Measurements from ENCODE around the gene IL4. TPM values are rescaled to one million over a fixed set of nuclear protein-coding genes. Genes with fewer than 3 reads are reported as not detected.

IL4 gene
- total RNA-seq, 1 donor from 2014 or later = not detected

GRCh38 chr5:132646583-132647266 lies 27.1 kb upstream of the IL4 start:
- Mint-ChIP-seq H3K36me3 (peaks cover 30% of the 10 kb centered on the region), H3K4me3 (no peak overlapping the region), H3K27ac (no peak overlapping the region), H3K9me3 (peaks cover 26% of the 10 kb centered on the region), H3K27me3 (ENCODE audit: low read depth) (peaks cover 9% of the 10 kb centered on the region), H3K4me1 (no peaks in the 10 kb centered on the region)
- TF ChIP-seq, protein P1, sequence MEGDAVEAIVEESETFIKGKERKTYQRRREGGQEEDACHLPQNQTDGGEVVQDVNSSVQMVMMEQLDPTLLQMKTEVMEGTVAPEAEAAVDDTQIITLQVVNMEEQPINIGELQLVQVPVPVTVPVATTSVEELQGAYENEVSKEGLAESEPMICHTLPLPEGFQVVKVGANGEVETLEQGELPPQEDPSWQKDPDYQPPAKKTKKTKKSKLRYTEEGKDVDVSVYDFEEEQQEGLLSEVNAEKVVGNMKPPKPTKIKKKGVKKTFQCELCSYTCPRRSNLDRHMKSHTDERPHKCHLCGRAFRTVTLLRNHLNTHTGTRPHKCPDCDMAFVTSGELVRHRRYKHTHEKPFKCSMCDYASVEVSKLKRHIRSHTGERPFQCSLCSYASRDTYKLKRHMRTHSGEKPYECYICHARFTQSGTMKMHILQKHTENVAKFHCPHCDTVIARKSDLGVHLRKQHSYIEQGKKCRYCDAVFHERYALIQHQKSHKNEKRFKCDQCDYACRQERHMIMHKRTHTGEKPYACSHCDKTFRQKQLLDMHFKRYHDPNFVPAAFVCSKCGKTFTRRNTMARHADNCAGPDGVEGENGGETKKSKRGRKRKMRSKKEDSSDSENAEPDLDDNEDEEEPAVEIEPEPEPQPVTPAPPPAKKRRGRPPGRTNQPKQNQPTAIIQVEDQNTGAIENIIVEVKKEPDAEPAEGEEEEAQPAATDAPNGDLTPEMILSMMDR (IDR thresholded peaks at IDR 0.05; ENCODE audit: unreplicated experiment) = no peak
- DNase-seq (ENCODE audit: low spot score in 2 of 2, unreplicated experiment in 2 of 2) = no peak

DNA sequence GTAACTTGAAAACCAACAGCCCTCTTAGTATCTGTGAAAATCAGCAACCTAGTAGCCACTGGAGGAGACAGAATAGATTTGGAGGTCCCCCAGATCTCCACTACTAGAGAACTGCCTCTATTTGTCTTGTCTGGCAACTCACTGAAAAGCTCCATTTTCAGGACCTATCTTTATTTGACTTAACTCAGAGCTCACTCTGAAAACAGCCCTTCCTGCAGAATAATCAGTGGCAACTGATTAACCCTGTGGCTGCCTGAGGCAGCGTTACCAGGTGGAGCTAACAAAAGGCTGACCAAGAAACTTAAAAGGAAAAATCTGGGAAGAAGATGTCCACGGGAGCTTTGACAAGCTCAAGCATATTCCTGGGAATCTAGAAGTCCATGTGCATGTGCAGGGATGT lies 26.3 kb upstream of the IL4 start:
- H3K27ac Mint-ChIP-seq = no peak overlapping the region
- H3K27me3 Mint-ChIP-seq (ENCODE audit: low read depth) = peaks cover 16% of the 10 kb centered on the region
- TF ChIP-seq, protein P1 (IDR thresholded peaks at IDR 0.05; ENCODE audit: unreplicated experiment) = no peak
- peaks cover 27% of the 10 kb centered on the region for H3K36me3 Mint-ChIP-seq
- peaks cover 29% of the 10 kb centered on the region for H3K9me3 Mint-ChIP-seq
- H3K4me3 Mint-ChIP-seq = no peak overlapping the region
- H3K4me1 Mint-ChIP-seq = no peaks in the 10 kb centered on the region
- DNase-seq (ENCODE audit: low spot score in 2 of 2, unreplicated experiment in 2 of 2) = no peak

DNA sequence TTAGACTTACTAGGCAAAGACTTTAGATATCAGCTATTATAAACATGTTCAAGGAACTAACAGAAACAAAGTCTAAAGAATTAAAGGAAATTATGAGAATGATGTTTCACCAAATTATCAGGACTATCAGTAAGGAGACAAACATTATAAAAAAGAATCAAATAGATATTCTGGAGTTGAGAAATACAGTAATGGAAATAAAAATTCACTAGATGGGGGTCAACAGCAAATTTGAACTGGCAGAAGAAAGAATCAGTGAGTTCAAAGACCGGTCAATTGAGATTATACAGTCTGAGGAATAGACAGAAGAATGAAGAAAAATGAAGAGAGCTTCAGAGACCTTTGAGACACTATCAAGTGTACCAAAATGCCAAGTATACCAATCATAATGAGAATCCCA lies 25.4 kb upstream of the IL4 start:
- Mint-ChIP-seq H3K27ac (no peak overlapping the region), H3K27me3 (ENCODE audit: low read depth) (peaks cover 18% of the 10 kb centered on the region), H3K4me1 (no peaks in the 10 kb centered on the region), H3K9me3 (peaks cover 29% of the 10 kb centered on the region), H3K4me3 (no peak overlapping the region), H3K36me3 (peaks cover 20% of the 10 kb centered on the region)
- no peak for DNase-seq (ENCODE audit: low spot score in 2 of 2, unreplicated experiment in 2 of 2)
- TF ChIP-seq, protein P1 (IDR thresholded peaks at IDR 0.05; ENCODE audit: unreplicated experiment) = no peak

DNA sequence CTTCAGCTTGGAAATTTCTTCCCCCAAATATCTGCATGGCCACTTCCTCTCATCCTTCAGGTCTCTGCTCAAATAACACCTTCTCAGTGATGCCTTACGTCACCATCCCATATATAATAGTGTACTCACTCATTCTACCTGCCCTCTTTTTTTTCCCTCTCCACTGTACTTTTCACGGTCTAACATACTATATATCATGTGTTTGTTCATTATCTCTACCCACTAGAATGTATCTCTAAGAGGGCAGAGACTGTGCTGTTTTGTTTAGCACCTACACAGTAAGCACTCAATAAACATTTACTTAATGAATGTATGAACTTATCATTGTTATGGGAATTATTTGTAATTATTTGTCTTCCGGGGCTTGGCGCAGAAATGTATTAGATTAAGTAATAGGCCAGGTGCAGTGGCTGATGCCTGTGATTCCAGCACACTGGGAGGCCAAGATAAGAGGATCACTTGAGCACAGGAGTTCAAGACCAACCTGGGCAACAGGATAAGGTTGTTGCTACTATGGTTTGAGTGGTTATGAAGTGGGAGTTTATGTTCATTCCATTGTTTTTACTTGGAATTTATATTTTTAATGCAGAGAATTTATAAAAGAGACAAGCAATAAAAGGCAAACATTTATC lies 21.8 kb upstream of the IL4 start:
- H3K27me3 Mint-ChIP-seq (ENCODE audit: low read depth) = peaks cover 49% of the 10 kb centered on the region
- TF ChIP-seq, protein P1 (IDR thresholded peaks at IDR 0.05; ENCODE audit: unreplicated experiment) = no peak
- peaks cover 29% of the 10 kb centered on the region for H3K9me3 Mint-ChIP-seq
- peaks cover 8% of the 10 kb centered on the region for H3K36me3 Mint-ChIP-seq
- H3K27ac Mint-ChIP-seq = no peak overlapping the region
- no peak for DNase-seq (ENCODE audit: low spot score in 2 of 2, unreplicated experiment in 2 of 2)
- peaks cover 6% of the 10 kb centered on the region for H3K4me1 Mint-ChIP-seq
- H3K4me3 Mint-ChIP-seq = no peak overlapping the region

- H3K27me3 Mint-ChIP-seq (ENCODE audit: low read depth) = peaks cover 62% of the 10 kb centered on the region
- no peak overlapping the region for H3K27ac Mint-ChIP-seq
- no peaks in the 10 kb centered on the region for H3K36me3 Mint-ChIP-seq
- TF ChIP-seq, protein P1 (IDR thresholded peaks at IDR 0.05; ENCODE audit: unreplicated experiment) = no peak
- DNase-seq (ENCODE audit: low spot score in 2 of 2, unreplicated experiment in 2 of 2) = no peak
- no peak overlapping the region for H3K4me3 Mint-ChIP-seq
- H3K4me1 Mint-ChIP-seq = peaks cover 6% of the 10 kb centered on the region
- peaks cover 13% of the 10 kb centered on the region for H3K9me3 Mint-ChIP-seq
Measured at GRCh38 chr5:132653716-132654115, 20.1 kb upstream of the IL4 start.
